ENCODE data around the gene GEMIN8.

DNA sequence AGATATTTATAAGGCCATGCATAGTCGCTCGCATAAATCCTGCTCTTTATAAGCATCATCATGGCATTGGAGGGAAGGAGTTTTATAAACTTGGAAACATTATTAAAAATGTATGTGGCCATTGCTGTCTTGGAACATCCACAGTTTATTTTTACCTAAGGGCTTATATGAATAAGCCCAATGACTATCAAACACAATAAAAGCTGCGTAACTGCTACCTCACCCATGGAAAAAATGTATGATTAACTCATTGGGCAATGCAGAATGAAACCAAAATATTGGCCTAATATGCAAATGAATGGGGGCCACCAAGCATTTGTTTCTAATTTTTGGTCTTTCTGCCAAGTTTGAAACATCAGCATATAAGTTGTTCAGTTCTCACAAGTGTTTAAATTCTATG is 19.1 kb downstream of the GEMIN8 start:
- TF ChIP-seq, protein P1, sequence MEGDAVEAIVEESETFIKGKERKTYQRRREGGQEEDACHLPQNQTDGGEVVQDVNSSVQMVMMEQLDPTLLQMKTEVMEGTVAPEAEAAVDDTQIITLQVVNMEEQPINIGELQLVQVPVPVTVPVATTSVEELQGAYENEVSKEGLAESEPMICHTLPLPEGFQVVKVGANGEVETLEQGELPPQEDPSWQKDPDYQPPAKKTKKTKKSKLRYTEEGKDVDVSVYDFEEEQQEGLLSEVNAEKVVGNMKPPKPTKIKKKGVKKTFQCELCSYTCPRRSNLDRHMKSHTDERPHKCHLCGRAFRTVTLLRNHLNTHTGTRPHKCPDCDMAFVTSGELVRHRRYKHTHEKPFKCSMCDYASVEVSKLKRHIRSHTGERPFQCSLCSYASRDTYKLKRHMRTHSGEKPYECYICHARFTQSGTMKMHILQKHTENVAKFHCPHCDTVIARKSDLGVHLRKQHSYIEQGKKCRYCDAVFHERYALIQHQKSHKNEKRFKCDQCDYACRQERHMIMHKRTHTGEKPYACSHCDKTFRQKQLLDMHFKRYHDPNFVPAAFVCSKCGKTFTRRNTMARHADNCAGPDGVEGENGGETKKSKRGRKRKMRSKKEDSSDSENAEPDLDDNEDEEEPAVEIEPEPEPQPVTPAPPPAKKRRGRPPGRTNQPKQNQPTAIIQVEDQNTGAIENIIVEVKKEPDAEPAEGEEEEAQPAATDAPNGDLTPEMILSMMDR (IDR thresholded peaks at IDR 0.05), result no peak
- no peak for TF ChIP-seq POLR2A (IDR thresholded peaks at IDR 0.05)
